ENCODE results near the gene VGF. TPM values are rescaled to one million over a fixed set of nuclear protein-coding genes. Genes with fewer than 3 reads are reported as not detected.
A peak's percentile ranks its signal among the peaks of the same experiment; 100 is the strongest.

The VGF gene
- total RNA-seq, 1 donor from 2014 or later, result 0.29 TPM

DNA sequence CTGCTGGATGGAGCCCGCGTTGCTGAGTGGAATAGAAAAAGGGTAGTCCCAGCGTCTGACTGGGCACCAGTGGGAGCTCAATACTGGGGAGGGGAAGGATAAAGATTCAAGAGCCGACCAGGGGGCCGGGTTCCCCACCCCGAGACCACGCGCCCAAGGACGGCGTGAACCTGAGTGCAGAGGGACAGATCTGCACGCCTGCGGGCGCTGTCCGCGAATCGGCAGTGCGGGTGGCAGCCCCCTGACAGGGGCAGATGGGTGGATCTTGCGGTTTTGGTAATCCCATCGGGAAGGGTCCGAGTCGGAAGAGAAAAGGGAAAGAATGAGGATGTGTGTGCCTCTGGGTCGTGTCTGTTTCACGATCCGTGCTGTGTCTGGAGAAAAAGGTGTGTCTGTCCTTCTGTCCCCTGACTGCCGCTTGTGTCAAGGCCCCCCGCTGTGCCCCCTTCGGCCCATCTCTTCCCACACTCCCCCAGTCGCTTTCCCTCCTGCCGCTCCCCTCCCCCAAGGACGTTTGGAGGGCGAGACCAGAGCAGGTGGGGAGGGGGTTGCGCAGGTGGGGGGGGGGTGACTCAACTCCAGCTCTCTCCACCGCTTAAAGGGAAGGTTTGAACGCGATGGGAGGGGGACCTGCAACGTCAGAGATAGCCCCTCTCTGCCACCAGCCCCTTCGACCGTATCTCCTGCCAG lies 734 bp upstream of the VGF start:
- DNase-seq (ENCODE audit: low spot score), result no peak

GRCh38 chr7:101164071-101164840 lies 1.1 kb downstream of the VGF start:
- DNase-seq (ENCODE audit: low spot score), result no peak

- no peak for DNase-seq (ENCODE audit: low spot score)
Observed at GRCh38 chr7:101163279-101164070, 1.9 kb downstream of the VGF start.

GRCh38 chr7:101162551-101163278 lies 2.7 kb downstream of the VGF start:
- no peak for DNase-seq (ENCODE audit: low spot score)

DNA sequence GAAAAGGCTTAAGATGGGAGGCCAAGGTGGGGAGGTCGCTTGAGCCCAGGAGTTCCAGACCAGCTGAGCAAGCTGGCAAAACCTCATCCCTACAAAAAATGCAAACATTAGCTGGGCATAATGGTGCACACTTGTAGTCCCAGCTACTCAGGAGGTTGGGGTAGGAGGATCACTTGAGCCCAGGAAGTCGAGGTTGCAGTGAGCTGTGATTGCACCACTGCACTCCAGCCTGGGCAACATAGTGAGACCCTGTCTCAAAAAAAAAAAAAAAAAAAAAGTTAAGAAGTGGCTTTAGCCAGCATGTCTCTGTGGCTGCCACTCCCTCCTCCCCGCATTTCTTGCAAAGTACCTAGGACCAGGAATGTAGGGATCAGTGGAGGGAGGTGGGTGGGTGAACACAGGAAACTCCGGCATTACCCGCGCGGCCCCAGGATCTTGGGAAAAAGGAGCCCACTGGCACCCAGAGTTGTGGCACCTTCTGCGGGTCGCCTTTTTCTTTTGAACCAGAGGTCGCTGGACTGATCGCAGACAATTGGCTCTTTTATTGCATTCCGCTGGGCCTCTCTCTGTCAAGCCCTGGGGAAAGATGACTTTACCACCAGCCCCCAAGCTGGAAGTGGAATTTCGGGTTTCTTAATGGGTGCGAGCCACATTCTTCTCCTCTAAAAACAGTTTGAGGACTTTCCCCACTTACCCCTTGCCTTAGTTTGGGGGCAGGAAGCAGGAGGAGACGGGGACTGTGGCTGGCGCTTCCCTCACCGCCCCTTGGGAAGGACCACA lies 3.5 kb downstream of the VGF start:
- DNase-seq (ENCODE audit: low spot score), result no peak

DNA sequence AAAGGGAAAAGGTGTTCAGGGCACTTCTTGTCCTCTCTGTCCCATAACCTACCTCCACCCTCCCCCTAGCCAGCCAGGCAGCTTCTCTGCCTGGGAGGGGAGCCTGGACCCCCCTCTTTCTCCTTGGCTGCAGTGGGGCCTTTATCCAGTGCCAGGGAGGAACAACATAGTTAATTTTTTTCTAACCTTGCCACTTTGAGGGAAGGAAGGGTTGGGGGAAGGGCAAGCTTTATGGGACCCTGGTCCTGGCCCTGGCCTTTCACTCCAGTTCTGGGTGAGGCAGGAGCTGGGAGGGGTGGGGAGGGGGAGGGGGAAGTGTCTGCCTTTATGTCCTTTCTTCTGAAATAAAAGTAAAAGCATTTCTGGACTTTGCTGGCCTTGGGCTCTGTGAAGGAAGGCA lies 4.5 kb downstream of the VGF start:
- DNase-seq (ENCODE audit: low spot score), result no peak

GRCh38 chr7:101159696-101160674 lies 5.4 kb downstream of the VGF start:
- no peak for DNase-seq (ENCODE audit: low spot score)

DNA sequence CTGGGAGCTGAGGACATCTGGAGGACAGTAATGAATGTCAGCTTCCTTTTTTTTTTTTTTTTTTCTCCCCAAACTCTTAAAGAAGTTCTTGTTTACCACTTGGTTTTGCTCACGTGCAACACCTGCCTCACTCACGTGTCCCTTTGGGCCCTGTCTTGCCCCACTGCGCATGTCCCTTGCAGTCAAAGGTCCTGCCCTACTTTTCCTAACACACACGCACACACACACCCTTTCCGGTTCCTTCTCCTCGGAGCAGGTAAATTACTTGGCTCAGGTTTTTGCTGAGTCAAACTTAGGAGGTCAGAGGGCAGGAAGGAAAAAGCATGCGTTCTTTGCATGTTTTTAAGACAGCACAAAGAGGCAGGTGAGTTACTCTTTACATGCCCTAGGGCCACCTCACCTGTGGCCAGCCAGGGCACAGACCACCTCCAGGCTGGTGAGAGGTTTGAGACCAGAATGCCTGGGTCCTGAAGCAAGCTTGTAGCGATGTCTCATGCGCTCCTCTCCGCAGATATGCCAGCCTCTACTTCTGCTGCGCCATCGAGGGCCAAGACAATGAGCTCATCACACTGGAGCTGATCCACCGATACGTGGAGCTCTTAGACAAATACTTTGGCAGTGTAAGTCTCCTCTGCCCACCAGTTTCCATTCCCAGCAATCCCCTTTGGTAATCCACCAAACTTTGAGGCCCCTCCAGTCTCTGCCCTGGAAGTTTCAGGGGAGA lies 8.3 kb downstream of the VGF start:
- no peak for DNase-seq (ENCODE audit: low spot score)

DNA sequence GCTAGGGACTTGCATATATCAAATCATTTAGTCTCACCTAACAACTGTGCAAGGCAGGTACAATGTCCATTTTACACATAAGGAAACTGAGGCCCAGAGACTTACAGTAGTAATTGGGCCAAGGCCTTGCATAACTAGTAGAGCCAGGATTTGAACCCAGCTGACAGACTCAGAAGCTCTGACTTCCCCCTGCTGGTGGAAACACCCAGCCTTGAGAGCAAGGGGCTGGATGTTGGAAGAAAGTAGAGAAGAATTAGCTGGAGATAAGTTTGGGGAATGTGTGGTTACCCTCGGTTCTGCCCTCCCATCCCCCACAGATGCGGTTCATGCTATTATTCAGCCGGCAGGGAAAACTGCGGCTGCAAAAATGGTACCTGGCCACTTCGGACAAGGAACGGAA lies 9.1 kb downstream of the VGF start:
- DNase-seq (ENCODE audit: low spot score), result no peak

DNA sequence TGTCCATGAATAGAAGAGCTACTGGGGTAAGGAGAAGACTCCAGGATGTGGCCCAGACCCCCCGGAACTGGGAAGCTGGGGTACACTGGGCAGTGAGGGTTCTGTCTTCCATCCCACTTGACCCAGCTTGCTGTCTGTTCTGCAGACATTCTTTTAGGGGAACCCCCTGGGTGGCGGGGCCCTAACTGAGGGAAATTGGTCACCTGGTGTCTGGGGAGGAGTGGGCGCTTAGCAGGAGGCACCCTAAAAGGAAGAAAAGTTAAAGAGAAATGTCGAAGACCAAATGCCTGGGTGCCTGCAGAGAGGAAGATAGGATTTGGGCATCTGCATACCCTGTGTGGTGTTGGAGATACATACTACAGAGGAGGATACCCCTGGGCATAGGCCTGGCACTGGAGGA lies 10.1 kb downstream of the VGF start:
- no peak for DNase-seq (ENCODE audit: low spot score)

GRCh38 chr7:101154693-101155102 lies 10.7 kb downstream of the VGF start:
- DNase-seq (ENCODE audit: low spot score), result no peak

DNA sequence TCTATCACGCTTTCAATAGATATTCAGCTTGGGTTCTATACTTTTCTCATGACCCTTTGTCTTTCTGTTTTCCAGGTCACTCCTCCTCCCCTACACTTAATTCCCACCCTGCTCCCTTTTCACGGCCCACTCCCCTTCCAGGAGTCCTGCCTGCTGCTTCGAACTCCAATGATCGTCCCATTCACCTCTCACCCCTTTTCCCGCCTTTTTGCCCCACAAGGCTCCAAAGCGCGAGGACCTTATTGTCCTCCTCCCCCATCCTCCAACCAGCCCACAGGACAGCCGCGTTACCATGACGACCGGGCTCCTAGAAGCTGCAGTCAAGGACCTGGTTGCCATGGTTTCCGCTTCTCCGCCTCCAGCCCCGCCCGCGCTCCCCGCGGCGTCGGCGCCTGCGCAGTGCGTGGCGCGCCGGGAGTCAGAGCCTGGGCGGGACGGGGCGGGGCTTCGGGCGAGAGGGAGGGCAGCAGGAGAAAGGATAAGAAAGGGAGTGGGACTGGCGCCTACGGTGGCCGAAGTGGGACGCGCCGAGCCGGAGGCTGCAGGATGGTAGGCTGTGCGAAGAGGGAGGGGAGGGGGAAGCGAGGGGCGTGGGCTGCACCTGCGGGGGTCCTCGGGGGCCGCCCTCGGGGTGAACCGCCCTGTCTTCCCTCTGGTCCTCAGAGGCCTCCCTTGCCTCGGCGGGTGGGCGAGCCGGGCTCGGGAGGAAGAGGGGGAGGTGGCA lies 11.2 kb downstream of the VGF start, which contains the start of gene AP1S1:
TSS of gene AP1S1 (plus strand) at position 508 of the 724 bp plus-strand sequence. CDS start at position 547, 39 bp downstream.
- peak; percentile 92 for DNase-seq (ENCODE audit: low spot score)

GRCh38 chr7:101151908-101152651 lies 13.3 kb downstream of the VGF start:
- DNase-seq (ENCODE audit: low spot score), result no peak

DNA sequence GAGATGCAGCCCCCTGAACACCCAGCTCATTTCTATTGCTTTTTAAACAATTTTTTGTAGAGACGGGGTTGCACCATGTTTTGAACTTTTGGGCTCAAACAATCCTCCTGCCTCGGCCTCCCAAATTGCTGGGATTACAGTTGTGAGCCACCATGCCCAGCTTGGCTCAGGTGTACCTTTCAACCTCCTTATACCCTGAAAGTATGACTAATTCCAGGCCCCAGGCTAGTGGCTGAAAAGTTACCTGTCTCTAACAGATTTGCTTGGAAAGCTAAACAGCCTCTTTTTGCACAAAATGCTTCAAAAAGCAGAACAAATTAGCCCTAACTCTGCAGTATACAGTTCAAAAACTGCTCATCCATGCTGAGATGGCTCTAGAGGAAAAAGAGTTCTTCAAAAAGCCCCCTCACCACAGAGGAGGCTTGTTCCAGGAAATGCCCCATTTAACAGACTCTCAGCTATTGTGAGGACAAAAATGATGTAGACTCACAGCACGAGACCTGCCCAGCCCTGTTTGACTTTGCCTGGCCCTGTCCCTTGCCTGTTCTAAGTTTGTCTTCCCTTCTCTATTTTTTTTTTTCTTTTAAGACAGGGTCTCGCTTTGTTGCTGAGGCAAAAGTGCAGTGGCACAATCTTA lies 24.5 kb downstream of the VGF start:
- no peak for DNase-seq (ENCODE audit: low spot score)

DNA sequence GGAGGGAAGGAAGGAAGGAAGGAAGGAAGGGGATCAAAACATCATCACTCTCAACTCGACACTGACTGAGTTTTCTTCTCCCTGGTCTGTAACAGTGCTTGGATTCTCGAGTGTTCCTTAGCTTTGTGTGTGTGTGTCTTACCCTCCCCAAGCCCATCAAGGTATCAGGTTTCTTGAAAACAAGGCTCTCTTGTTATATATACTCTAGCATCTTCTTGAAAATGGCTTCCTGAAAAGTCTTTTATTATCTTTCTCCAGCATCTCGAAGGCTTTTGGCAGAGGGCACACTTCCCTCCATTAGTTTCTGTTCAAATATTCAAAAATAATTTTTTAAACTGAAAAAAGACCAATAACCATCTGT lies 25.1 kb downstream of the VGF start:
- no peak for DNase-seq (ENCODE audit: low spot score)

DNA sequence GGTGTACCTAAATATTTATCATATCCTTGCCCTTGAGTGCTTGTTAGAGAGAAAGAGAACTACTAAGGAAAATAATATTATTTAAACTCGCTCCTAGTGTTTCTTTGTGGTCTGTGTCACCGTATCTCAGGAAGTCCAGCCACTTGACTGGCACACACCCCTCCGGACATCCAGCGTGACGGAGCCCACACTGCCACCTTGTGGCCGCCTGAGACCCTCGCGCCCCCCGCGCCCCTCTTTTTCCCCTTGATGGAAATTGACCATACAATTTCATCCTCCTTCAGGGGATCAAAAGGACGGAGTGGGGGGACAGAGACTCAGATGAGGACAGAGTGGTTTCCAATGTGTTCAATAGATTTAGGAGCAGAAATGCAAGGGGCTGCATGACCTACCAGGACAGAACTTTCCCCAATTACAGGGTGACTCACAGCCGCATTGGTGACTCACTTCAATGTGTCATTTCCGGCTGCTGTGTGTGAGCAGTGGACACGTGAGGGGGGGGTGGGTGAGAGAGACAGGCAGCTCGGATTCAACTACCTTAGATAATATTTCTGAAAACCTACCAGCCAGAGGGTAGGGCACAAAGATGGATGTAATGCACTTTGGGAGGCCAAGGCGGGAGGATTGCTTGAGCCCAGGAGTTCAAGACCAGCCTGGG lies 27.0 kb downstream of the VGF start:
- peak; percentile 72 for DNase-seq (ENCODE audit: low spot score)

Measured in mucosa of gallbladder (tissue), 1 donor.